HepG2 (cell line): ENCODE data around the gene SH3BGR. TPM values are rescaled to one million over a fixed set of nuclear protein-coding genes. Genes with fewer than 3 reads are reported as not detected.

Experiments
- ATAC-seq: fragments of 200-7000 bp; cut with Tn5 transposase; 3 replicates; pipeline ENCODE4 v1.9.1; 2020; ENCODE audit warnings: mild to moderate bottlenecking, moderate library complexity
- BruUV-seq: library from RNA; stranded (reverse); fragments of 400-500 nt; replicated peaks from 2 replicates; lab custom pipeline; 2021; lab: Mats Ljungman, UMichigan
- CTCF ChIA-PET: fragments of 300-600 bp; formaldehyde crosslinking; extraction: SDS; loops from one replicate; lab custom pipeline; 2021; ENCODE audit warnings: low total read pairs, inconsistent platforms, low intra/inter-chr PET ratio; lab: Yijun Ruan, JAX
- POLR2A ChIA-PET: fragments of 350-600 bp; sonication (Branson Sonifier 250); formaldehyde crosslinking; loops from one replicate; lab custom pipeline; 2020; ENCODE audit warnings: antibody characterized with exemption, inconsistent platforms; lab: Yijun Ruan, JAX
- DNase-seq: peaks from one replicate; pipeline ENCODE4 v3.0.0-alpha.2; 2015; ENCODE audit warnings: low spot score
- FAIRE-seq: peaks from 3 replicates; lab custom pipeline; 2011; peaks lifted over from hg19 to GRCh38; lab: Jason Lieb, UNC
- H2AFZ ChIP-seq: one replicate; pipeline ENCODE4 v1.6.1; 2011; ENCODE audit warnings: low read length, inconsistent platforms
- H3K27ac ChIP-seq: fragments of 300-600 bp; 3 replicates; pipeline ENCODE4 v1.8.0; 2011; ENCODE audit warnings: mixed run types, mild to moderate bottlenecking, mixed read lengths, low read length, inconsistent platforms; ENCODE audit not compliant: insufficient read depth; ENCODE audit errors: extremely low read length
- H3K27me3 ChIP-seq, 2 experiments: fragments of 200-600 bp in 1 of 2; 2 replicates in 1 of 2; 3 replicates in 1 of 2; pipeline versions ENCODE4 v1.6.0 to v1.8.0; 2011; ENCODE audit warnings: low read length in 2 of 2, mild to moderate bottlenecking in 2 of 2, moderate library complexity in 2 of 2, inconsistent platforms in 1 of 2; ENCODE audit not compliant: insufficient read depth in 2 of 2, control insufficient read depth in 1 of 2
- H3K36me3 ChIP-seq, 2 experiments: fragments of 200-600 bp in 1 of 2; replicated peaks in 1 of 2; 2 replicates in 1 of 2; 3 replicates in 1 of 2; pipeline versions ENCODE4 v1.5.1 to v1.8.0; 2011; ENCODE audit warnings: low read length in 2 of 2, inconsistent platforms in 1 of 2; ENCODE audit not compliant: insufficient read depth in 2 of 2, control insufficient read depth in 1 of 2
- H3K4me1 ChIP-seq: 2 replicates; pipeline ENCODE4 v1.5.1; 2012; ENCODE audit warnings: low read length, inconsistent platforms; ENCODE audit not compliant: insufficient read depth
- H3K4me2 ChIP-seq: 2 replicates; pipeline ENCODE4 v1.6.0; 2011; ENCODE audit warnings: low read depth, low read length, inconsistent platforms
- H3K4me3 ChIP-seq, 3 experiments: fragments of 200-600 bp in 1 of 3; sonication (generic), shearing (Covaris generic) in 1 of 3; replicated peaks in 1 of 3; 2 replicates each; pipeline ENCODE4 v1.5.1; 2011 to 2016; ENCODE audit warnings: low read length in 3 of 3, inconsistent platforms in 2 of 3, low read depth in 2 of 3, mild to moderate bottlenecking in 2 of 3, control low read depth in 1 of 3, mixed read lengths in 1 of 3; ENCODE audit not compliant: insufficient read depth in 1 of 3
- H3K79me2 ChIP-seq: one replicate; pipeline ENCODE4 v1.6.1; 2011; ENCODE audit warnings: low read length, inconsistent platforms; ENCODE audit not compliant: insufficient read depth
- H3K9ac ChIP-seq: 2 replicates; pipeline ENCODE4 v1.6.0; 2011; ENCODE audit warnings: mild to moderate bottlenecking, low read depth, low read length, inconsistent platforms; ENCODE audit not compliant: insufficient read depth
- H3K9me3 ChIP-seq: 2 replicates; pipeline ENCODE4 v1.5.1; 2012; ENCODE audit warnings: mild to moderate bottlenecking, low read length
- H4K20me1 ChIP-seq: 2 replicates; pipeline ENCODE4 v1.6.0; 2011; ENCODE audit warnings: inconsistent platforms, mild to moderate bottlenecking, low read length, moderate library complexity; ENCODE audit not compliant: insufficient read depth
- CCDC6 ChIP-seq: sonication (generic); formaldehyde crosslinking; IDR thresholded peaks from 2 replicates; pipeline ENCODE4 v1.8.1; 2022; ENCODE audit warnings: mild to moderate bottlenecking, missing genetic modification reagents, moderate library complexity
- CSRNP2 ChIP-seq: sonication (generic); formaldehyde crosslinking; conservative IDR thresholded peaks from 2 replicates; pipeline ENCODE4 v1.8.0; 2022; ENCODE audit warnings: low read depth, missing genetic modification reagents
- FOXA3 ChIP-seq: IDR thresholded peaks from 2 replicates; pipeline ENCODE4 v1.6.1; 2016; ENCODE audit warnings: missing genetic modification reagents, missing compliant biosample characterization
- ZNF781 ChIP-seq: sonication (generic); formaldehyde crosslinking; IDR thresholded peaks from 2 replicates; pipeline ENCODE4 v1.5.1; 2020; ENCODE audit warnings: borderline replicate concordance, mild to moderate bottlenecking, missing genetic modification reagents; ENCODE audit errors: not compliant biosample characterization
- ZNF782 ChIP-seq: sonication (generic); formaldehyde crosslinking; IDR thresholded peaks from 2 replicates; pipeline ENCODE4 v1.4.0; 2020; ENCODE audit warnings: missing genetic modification reagents, mild to moderate bottlenecking, borderline replicate concordance
- WGBS: methylation state at CpG from one replicate; pipeline ENCODE4 v1.1.6; 2017; ENCODE audit warnings: low lambda C conversion rate; 5-methylcytosine and 5-hydroxymethylcytosine counted together
- in situ Hi-C: cut with HindIII; loops from 2 replicates; pipeline ENCODE4 v1.10.0; 2017; ENCODE audit warnings: low pct_unique_long_range_greater_than_20kb; ENCODE audit not compliant: extremely low pct_ligation_motif_present
- intact Hi-C: fragments of 100-400 bp; cut with micrococcal nuclease; formaldehyde crosslinking; loops from one replicate; pipeline ENCODE4 v1.10.0; 2022; ENCODE audit not compliant: unreplicated experiment
- polyA plus RNA-seq, 8 experiments: library from polyadenylated mRNA; depleted of rRNA in 3 of 8; stranded (reverse) in 7 of 8; unstranded in 1 of 8; fragments of >200 nt; fragmentation: Illumina TruSeq in 4 of 8; extraction: Trizol in 4 of 8; gene quantifications; 2 replicates each; pipeline versions ENCODE4 v1.2.1 to v1.2.3, GENCODE V29; 2011 to 2016; ENCODE audit warnings: low read depth in 4 of 8, missing spikeins in 1 of 8, mixed read lengths in 1 of 8; ENCODE audit not compliant: insufficient read depth in 1 of 8
- total RNA-seq, 5 experiments: library from RNA; depleted of rRNA; stranded (reverse); fragments of >200 nt; fragmentation: Illumina TruSeq; extraction: Trizol; gene quantifications; 2 replicates each; pipeline ENCODE4 v1.2.3, GENCODE V29; 2016; ENCODE audit warnings: low read depth in 1 of 5

Gene SH3BGR
- total and polyA plus RNA-seq, 2 of the 13 experiments (the other 11 are each of a cell fraction or from before 2014, with no cell fraction given) = 0.48 TPM; not detected in 1

DNA sequence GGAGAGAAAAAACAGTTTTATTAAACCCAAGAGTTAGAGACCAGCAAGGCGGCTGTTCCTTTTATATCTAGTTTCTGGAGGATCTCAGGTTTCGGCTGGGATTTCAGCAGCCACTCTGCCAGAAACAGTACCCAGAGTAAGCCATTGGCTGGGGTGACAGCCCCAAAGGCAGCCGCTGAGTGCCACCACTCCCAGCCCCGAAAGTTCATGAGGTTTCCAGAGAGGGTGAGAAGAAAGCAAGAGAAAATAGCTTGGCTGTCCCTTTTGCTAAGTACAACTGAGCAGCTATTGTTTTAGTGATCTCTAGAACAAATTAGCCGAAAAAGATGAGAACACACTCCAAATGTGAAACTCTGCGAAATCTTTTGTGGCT lies 1.2 kb downstream of the SH3BGR start:
- in situ Hi-C loops = no loop called here

GRCh38 chr21:39453571-39454179 lies 1.9 kb downstream of the SH3BGR start:
- H3K79me2 ChIP-seq = no peaks in the 10 kb centered on the region
- in situ Hi-C loops = no loop called here
- no peaks in the 10 kb centered on the region; a peak in 1 of 5 replicates for H3K27me3 ChIP-seq
- H3K27ac ChIP-seq = no peak overlapping the region
- DNase-seq = no peak
- H3K4me2 ChIP-seq = no peak overlapping the region
- WGBS = 97% methylated on average over 4 of the region's 4 CpGs
- TF ChIP-seq ZNF782 (CRISPR knock-in tag) (no peak), ZNF781 (no peak), CCDC6 (no peak), CSRNP2 (CRISPR knock-in tag) (no peak)
- no peak overlapping the region for H3K9ac ChIP-seq
- no TSS peak for BruUV-seq
- no peak for ATAC-seq
- ChIA-PET POLR2A (no interaction called here), CTCF (no interaction called here)
- intact Hi-C loops = no loop called here
- no peaks in the 10 kb centered on the region for H4K20me1 ChIP-seq
- H3K4me1 ChIP-seq = 0 out of 2 replicates have a peak, but pooled peaks cover 7% of the 10 kb centered on the region
- H3K36me3 ChIP-seq = no peaks in the 10 kb centered on the region
- H3K9me3 ChIP-seq = no peaks in the 10 kb centered on the region
- H2AFZ ChIP-seq = no peak overlapping the region
- H3K4me3 ChIP-seq = no peak overlapping the region
- FAIRE-seq = no peak

More for the DNA sequence above, 1.2 kb downstream of the SH3BGR start:
- WGBS = 73% methylated on average over 5 of the region's 6 CpGs
- CTCF ChIA-PET = no interaction called here
- ATAC-seq (no peak), FAIRE-seq (no peak), DNase-seq (no peak)
- no peaks in the 10 kb centered on the region for H3K36me3 ChIP-seq
- no peak overlapping the region for H3K4me3 ChIP-seq
- no TSS peak for BruUV-seq
- no peaks in the 10 kb centered on the region for H3K9me3 ChIP-seq
- intact Hi-C loops = no loop called here
- H3K9ac ChIP-seq = no peak overlapping the region
- H3K4me1 ChIP-seq = 0 out of 2 replicates have a peak, but pooled peaks cover 7% of the 10 kb centered on the region
- POLR2A ChIA-PET = no interaction called here
- no peaks in the 10 kb centered on the region for H3K79me2 ChIP-seq
- no peak overlapping the region for H3K4me2 ChIP-seq
- no peaks in the 10 kb centered on the region for H4K20me1 ChIP-seq
- TF ChIP-seq FOXA3 (CRISPR knock-in tag) = no peak
- TF ChIP-seq, all 625 proteins: peak for 0
- Histone ChIP-seq H3K27ac (no peak overlapping the region), H2AFZ (no peak overlapping the region), H3K27me3 (no peaks in the 10 kb centered on the region; a peak in 1 of 5 replicates)
